ENCODE results near the gene TTC7B. TPM values are rescaled to one million over a fixed set of nuclear protein-coding genes. Genes with fewer than 3 reads are reported as not detected.

The TTC7B gene
- total and polyA plus RNA-seq, 2 of the 8 experiments (the other 6 are each of a cell fraction or from before 2014, with no cell fraction given): 23.7 to 34.0 TPM

DNA sequence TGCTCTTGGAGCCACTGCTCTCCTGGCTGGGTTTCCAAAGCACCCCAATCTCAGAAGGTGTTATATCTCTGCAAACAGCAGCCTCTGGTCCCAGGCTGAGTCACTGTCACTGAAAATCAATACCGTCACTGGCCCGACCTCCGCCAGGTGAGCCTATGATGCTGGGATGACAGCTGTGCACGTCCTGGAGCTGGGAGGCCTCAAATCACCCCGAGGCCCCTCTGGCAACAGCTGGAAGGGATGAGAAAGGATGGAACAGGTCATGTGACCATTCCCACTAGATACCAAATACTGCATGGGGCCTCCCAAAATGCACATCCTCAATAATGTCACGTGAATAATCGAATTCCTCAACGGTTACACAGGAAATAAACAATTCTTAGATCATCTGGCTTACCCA lies 190.8 kb downstream of the TTC7B start:
- Histone ChIP-seq H3K27ac (ENCODE audit: low read depth, low read length) (no peak overlapping the region), H3K27me3 (replicated peaks in 1 of 4; ENCODE audit: control insufficient read depth in 3 of 4, extremely low read depth in 1 of 4, insufficient read depth in 3 of 4, low read length in 3 of 4) (no peaks in the 10 kb centered on the region), H3K4me1 (replicated peaks in 1 of 4; ENCODE audit: control insufficient read depth in 3 of 4, insufficient read depth in 4 of 4, low read length in 3 of 4) (peaks cover 2 to 13% (median 7%) of the 10 kb centered on the region in 4 experiments; a peak in 6 of 7 replicates), H4K20me1 (replicated peaks in 1 of 2; ENCODE audit: control insufficient read depth in 1 of 2, insufficient read depth in 2 of 2, low read length in 2 of 2) (no peaks in the 10 kb centered on the region), H3K4me3 (ENCODE audit: extremely low read depth in 1 of 4, insufficient read depth in 2 of 4, low read depth in 3 of 4, low read length in 4 of 4) (no peak overlapping the region), H2BK15ac (ENCODE audit: low read length) (0 out of 2 replicates have a peak overlapping the region, but pooled peaks have one; percentile 73), H4K5ac (ENCODE audit: insufficient read length, low read depth, low read length) (no peak overlapping the region), H2AFZ (ENCODE audit: low read length) (no peak overlapping the region), H2AK5ac (ENCODE audit: low read depth, low read length) (peak overlapping the region; percentile 10; the same call in 1 of the 2 replicates), H3K79me2 (ENCODE audit: control insufficient read depth in 1 of 2, insufficient read depth in 2 of 2, low read length in 2 of 2) (no peaks in the 10 kb centered on the region), H3K14ac (ENCODE audit: insufficient read length) (no peak overlapping the region), H2BK120ac (replicated peaks; ENCODE audit: low read depth, low read length) (peak overlapping the region; percentile 59), H2BK12ac (ENCODE audit: low read depth, low read length) (peak overlapping the region; percentile 56), H3K36me3 (ENCODE audit: control insufficient read depth in 2 of 4, insufficient read depth in 4 of 4, low read length in 3 of 4) (no peaks in the 10 kb centered on the region), H4K91ac (replicated peaks; ENCODE audit: insufficient read length, low read length) (peak overlapping the region; percentile 39), H3K9me3 (ENCODE audit: insufficient read depth in 2 of 2, low read depth in 1 of 2, low read length in 1 of 2) (no peaks in the 10 kb centered on the region), H3K9ac (replicated peaks in 1 of 4; ENCODE audit: extremely low read depth in 1 of 4, low read depth in 3 of 4, low read length in 3 of 4) (no peak overlapping the region), H2BK5ac (ENCODE audit: low read depth, low read length) (no peak overlapping the region), H3K56ac (replicated peaks; ENCODE audit: insufficient read length, low read depth, low read length) (no peak overlapping the region), H2BK20ac (ENCODE audit: low read length) (0 out of 2 replicates have a peak overlapping the region, but pooled peaks have one; percentile 34), H3K79me1 (ENCODE audit: low read depth, low read length) (no peaks in the 10 kb centered on the region), H3K23me2 (ENCODE audit: low read depth, low read length) (no peaks in the 10 kb centered on the region), H3K18ac (ENCODE audit: extremely low read depth, low read length) (peak overlapping the region; percentile 57; the same call in 1 of the 2 replicates), H3K23ac (ENCODE audit: insufficient read length) (no peak overlapping the region), H4K8ac (ENCODE audit: extremely low read depth, insufficient read depth, low read length) (no peak overlapping the region), H3K4me2 (ENCODE audit: insufficient read depth in 1 of 2, low read depth in 2 of 2, low read length in 2 of 2) (peak overlapping the region in 1 of 2 experiments; percentile 17; a peak in 1 of 4 replicates), H3K4ac (replicated peaks; ENCODE audit: insufficient read length, low read depth, low read length) (peak overlapping the region; percentile 32)
- DNase-seq (ENCODE audit: low read depth in 1 of 2, low spot score in 2 of 2): no peak
- 84% methylated on average over 8 of the region's 8 CpGs; no CpG with 5 or more reads in 1 of the 2 experiments for WGBS, 2 experiments (ENCODE audit: extremely low coverage in 1 of 2, insufficient coverage in 1 of 2, insufficient read length in 1 of 2, insufficient replicate concordance in 2 of 2, low coverage in 1 of 2, low lambda C conversion rate in 2 of 2, missing lambda C conversion rate in 1 of 2)
- CTCF ChIA-PET (ENCODE audit: partially characterized antibody): interaction anchor here (1.2 to 2.0 kb wide), 2 partner anchors 50 to 71 kb away, joined by 3 to 9 read pairs; no protein-coding TSS in a partner anchor
- FAIRE-seq: no peak
- POLR2A ChIA-PET (ENCODE audit: partially characterized antibody): no interaction called here
